GM18502 (cell line): ENCODE data around the gene GEMIN5.
"Not testable (repeated sequence)": the region's sequence is repeated elsewhere in the genome, so short reads cannot be mapped to it uniquely, and the experiment has no call there.

Source experiments
- ATAC-seq: cut with Tn5 transposase; IDR thresholded peaks from one replicate; pipeline ENCODE4 v1.9.1; 2021; ENCODE audit warnings: mild to moderate bottlenecking; ENCODE audit not compliant: unreplicated experiment, poor library complexity

GEMIN5 gene

DNA sequence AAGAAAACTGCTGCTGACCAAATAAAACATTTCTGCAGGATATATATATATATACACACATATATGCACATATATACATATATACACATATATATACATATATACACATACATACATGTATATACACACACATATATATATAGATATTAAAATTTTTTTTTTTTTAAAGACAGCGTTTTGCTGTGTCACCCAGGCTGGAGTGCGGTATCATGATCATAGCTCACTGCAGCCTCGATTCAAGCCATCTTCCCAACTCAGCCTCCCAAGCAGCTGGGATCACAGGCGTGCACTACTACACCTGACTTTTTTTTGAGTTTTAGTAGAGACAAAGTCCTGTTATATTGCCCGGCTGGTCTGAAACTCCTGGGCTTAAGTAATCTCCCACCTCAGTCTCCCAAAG is 5.5 kb upstream of the GEMIN5 start:
- ATAC-seq: no peak

DNA sequence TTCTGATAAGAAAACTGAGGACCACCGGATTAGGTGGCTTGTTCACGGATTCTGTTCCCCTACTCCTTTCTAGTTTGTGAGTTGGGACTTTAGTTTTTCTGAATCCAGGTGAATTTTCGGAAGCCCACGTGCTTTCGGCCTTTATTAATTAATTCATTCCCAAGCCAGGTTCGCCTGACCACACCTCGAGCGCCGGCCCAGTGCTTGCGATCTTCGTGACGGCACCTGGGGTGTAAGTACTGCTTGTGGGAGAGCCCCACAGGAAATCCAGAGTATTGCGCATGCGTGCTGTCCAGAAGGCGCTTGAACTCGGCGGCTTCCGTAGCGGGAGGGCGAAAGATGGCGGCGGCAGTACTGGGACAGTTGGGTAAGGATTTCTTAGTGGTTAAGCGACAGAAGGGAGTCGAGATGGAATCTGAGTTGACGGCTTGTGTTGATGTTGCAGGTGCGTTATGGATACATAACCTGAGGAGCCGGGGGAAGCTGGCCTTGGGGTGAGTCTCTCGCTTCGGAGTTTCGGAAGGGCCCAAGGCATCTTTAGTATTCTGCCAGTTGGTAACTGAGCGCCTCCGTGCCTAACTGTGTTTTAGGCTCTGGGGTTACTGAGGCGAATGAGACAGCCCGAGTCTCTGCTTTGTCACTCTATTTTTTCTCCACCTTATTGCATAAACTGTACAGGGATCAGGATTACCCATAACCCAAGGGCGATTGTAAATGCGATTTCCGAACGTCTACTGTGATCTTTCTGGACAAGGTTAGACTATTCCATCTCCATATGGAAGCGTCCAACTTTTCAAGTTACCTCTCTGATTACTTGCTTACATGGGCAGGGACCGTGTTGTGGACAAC is 3.0 kb upstream of the GEMIN5 start, which contains the start of gene MRPL22:
MRPL22 (plus strand) TSS at position 302 of the 849 bp plus-strand sequence; CDS start at position 340, 38 bp downstream.
- peak; percentile 63 for ATAC-seq

DNA sequence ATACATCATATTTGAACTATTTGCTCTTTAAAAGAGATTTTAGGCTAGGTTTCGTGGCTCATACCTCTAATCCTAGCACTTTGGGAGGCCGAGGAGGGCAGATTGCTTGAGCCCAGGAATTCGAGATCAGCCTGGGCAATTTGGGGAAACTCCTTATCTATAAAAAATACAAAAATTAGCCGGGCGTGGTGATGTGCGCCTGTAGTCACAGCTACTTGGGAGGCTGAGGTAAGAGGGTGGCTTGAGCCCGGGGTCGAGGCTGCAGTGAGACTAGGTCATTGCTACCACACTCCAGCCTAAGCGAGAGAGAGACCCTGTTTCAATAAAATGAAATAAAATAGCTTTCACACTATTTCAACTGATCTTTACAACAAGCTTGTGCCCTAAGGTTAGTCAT is 2.4 kb upstream of the GEMIN5 start:
- no peak for ATAC-seq

DNA sequence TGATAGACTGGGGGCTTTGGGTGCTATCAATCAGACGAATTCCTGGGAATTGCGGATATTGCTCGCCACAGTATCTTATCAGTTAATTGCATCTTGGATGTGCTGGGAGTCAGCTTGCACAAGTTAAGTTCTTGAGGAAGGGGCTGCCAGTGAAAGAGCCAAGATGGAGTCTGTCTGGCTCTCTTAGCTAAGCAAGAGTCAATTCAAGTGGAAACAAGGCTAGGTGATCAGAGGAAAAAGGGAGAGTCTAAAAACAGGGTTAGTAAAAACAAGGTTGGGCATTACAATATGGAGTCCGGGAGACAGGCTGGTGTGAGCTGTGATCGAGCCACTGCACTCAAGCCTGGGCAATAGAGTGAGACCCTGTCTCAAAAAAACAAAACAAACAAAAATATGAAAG is 1.4 kb upstream of the GEMIN5 start:
- ATAC-seq: not testable (repeated sequence)

DNA sequence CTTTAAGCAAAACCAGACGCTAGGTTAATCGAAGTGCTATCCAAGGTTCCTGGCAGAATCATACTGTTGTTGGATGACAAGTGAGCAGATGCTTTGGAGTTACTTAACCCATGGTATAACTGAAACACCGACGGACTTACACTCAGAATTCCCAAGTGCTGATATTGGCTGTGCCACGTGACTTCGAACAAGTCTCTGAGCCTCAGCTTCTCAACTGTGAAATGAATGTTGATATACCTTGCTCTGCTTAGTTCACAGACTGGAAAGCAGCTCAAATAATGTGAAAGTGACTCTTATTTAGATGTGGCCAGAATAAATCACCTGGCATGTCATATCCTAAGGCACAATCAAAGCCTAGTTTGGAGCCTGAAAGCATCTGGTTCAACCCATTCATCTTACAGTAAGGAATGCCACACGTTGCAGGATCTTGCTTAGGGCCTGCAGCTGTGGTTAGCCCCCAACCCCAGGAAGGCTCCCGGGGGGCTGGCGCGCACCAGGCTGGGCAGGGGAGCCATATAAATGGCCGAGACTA is 759 bp downstream of the GEMIN5 start:
- ATAC-seq: no peak

DNA sequence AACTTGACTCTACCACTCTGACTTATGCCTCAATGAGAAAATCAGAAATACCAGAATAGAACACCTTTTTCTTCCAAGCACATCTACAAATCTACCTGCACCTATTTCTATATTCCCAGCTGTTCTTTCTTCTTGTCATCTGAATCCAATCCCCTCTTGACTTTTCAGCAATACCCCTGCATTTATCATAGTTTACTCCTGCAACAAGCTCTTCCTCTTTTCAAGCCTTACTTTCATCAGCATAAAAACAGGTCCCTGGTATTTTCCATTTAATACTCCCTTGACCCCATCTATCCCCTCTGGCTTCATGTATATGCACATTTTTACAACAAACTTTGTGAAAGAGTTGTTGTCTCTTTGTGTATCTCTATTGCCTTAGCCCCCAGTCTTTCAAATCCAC is 3.1 kb downstream of the GEMIN5 start:
- no peak for ATAC-seq

DNA sequence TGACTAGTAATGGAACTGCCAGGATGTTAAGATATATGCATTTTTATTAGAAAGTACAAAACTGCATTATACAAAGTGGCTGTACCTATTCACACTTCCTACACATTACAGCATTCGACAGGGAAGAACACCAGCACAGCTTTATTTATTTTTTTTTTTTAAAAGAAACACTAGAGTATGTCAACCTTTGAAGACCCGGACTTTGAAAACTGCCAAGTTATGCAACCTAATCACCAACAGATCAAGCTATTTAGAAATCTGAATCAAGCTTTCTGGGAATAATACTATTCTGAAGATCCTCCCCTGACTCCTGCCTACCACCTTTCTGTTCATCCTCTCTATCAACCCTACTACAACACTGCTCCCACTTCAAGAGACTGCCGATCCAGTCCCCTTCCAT is 4.5 kb downstream of the GEMIN5 start:
- no peak for ATAC-seq

DNA sequence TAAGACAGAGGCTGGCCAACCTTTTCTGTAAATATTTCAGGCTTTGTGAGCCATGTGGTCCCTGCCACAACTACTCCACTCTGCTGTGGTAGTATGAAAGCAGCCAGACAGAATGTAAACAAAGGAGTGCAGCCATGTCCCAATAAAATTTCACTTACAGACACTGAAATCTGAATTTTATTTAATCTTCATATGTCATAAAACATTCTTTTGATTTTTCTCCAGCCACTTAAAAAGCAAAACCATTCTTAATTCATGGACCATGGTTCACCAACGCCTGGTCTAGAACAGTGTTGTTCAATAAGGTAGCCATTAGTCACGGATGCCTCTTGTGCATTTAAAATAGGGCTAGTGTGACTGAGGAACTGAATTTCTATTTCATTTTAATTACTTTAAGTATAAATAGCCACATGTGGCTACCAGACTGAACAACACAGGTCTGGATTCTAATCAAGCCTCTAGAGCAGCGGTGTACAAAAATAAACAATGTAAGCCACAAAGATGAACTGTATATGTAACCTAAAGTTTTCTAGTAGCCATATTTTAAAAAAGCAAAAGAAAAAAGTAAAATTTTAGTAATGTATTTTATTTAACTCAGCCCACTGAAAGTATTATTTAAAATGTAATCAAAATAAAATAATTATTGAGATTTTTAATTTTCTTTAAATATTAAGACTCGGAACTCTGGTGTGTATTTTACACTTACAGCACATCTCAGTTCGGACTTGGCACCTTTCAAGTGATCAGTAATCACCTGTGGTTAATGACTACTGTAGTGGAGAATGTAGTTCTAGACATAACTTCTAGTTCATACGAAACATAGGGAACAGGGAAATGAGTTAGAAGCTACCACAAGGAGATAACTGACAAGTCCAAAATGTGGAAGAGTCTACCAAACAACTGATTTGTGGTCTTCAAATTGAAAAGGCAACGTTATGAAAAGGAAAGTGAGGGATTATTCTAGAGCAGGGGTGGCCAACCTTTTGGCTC is 14.3 kb downstream of the GEMIN5 start:
- ATAC-seq: no peak

DNA sequence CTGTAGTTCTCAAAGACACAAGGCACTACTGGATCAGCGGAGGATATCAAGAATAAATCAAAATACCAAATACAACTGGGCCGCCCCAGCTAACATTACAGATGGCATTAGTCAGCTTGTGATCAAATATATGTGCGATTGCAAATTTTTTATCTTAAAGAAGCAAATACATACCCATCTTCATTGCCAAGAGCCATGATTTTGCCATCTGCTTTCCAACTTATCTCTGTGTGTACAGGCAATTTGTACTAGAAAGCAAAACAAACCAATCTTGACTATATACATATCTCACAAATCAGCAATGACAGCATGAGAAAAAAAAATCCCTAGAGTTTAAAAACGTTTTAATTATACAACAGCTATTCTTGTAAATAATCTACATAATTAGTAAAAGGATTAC is 20.3 kb downstream of the GEMIN5 start:
- no peak for ATAC-seq

DNA sequence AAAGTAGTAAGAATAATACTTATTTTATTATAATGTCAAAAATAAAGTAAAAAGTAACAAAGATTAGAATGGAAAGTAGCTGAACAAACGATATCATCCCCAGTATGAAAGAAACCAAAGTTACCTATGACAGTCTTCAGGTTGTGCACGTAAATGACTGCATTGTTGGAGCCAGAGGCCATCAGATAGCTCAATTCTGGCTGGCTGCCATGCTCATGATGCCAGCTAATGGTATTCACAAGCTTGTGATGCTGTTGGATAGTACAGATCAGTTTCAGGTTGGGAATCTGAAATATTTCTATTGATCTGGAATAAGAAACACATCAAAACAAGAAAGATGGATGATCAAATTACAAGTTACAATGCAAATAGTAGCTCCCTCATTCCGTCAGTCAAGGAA is 21.1 kb downstream of the GEMIN5 start:
- no peak for ATAC-seq

DNA sequence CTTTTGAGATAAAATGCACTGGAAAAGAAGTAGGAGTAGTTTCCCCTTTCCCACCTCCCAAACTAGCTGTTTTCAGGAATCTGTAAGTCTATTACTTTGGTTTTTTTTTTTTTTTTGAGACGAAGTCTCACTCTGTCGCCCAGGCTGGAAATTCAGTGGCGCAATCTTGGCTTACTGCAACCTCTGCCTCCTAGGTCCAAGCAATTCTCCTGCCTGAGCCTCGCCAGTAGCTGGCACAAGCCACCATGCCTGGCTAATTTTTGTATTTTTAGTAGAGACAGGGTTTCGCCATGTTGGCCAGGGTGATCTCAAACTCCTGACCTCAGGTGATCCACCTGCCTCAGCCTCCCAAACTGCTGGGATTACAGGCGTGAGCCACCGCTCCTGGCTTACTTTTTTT is 32.4 kb downstream of the GEMIN5 start:
- ATAC-seq: not testable (repeated sequence)

DNA sequence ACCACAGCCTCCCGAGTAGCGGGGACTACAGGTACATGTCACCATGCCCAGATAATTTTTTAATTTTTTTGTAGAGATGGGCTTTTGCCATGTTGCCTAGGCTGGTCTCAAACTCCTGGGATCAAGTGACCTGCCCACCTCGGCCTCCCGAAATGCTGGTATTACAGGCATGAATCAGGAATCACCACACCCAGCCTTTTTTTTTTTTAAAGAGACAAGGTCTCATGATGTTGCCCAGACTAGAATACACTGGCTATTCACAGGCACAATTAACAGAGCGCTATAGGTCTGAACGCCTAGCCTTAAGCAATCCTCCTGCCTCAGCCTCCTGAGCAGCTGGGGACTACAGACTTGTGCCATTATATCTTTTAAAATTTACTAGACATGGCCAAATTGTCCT is 36.1 kb downstream of the GEMIN5 start:
- no peak for ATAC-seq

DNA sequence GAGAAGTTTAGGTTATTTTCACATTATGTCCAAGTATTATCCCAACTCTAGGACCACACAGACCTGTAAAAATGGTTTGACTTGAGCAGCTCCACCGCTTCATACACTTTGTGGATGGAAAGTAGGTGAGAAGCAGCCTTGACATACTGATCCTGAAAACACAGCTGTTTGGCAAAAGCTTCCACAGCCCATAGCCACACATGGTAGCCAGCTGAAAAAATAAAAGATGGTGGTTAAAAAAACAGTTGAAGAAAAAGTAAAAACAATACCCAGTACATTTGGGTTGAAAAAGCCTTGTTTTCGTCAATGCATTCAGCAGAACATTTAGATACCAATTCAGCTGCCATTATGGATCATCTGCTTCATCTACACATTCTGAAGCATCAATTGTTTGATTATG is 36.7 kb downstream of the GEMIN5 start:
- no peak for ATAC-seq

DNA sequence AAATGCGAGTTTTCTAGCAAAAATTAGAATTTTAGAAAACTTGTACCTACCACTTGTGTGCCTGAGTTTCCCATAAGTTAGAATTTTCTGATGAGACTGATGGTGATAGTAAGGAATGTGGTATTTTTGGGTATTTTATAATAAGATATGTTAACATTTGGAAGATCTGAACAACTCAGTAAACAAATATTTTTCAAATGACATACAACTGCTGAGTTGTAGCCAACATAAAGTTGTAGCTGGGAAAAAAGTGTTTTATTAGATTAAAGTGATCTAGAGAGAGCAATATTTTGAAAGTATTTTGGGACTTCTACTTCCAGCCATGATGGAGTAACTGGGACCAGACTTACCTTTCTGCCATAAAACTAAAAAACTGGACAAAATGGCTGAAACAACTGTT is 37.9 kb downstream of the GEMIN5 start:
- ATAC-seq: no peak

DNA sequence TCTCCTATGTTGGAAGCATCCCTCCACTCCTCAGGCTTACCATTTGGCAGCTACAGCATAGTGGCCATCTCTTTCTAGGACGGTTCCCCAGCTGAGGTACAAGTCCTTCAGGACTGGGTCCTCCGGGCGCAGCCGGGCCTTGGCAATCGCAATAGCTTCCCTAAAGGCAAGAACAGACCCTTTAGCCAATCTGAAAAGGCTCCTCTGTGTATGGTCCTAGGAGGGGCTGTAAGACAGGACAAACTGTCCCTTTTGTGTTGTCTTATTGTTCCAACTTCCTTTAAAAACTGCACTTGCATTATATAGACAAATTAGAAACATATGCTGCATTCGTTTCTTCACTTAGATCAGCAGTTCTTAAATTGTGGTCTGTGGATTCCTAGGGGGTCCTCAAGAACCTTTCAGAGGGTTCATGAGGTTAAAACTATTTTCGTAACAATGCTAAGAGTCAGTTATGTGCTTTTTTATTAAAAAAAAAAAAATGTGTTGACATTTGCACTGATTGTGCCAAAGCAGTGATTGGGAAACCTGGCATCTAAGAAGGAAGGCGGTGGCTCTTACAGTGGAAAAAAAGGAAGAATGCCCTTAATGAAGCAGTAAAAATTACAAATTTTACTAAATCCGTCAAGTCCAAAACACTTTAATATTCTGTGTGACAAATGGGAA is 38.7 kb downstream of the GEMIN5 start:
- no peak for ATAC-seq

DNA sequence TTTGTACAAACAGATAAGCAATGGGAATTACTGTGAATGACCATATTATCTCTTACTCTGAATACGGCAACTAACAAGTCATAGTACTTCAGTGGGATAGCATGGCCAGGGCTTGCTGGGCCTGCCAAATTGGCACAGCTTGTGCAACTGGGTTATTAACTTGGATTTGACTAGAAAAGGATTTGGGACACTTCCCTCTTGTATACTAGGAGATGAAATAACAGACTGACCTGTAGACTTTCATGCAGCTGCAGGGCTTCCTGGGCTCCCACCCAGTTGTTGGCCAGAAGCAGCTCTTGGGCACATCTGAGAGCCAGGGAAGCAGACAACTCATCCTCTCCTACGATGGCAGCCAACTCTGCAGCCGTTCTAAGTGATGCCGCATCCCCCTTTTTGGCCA is 39.8 kb downstream of the GEMIN5 start:
- no peak for ATAC-seq

DNA sequence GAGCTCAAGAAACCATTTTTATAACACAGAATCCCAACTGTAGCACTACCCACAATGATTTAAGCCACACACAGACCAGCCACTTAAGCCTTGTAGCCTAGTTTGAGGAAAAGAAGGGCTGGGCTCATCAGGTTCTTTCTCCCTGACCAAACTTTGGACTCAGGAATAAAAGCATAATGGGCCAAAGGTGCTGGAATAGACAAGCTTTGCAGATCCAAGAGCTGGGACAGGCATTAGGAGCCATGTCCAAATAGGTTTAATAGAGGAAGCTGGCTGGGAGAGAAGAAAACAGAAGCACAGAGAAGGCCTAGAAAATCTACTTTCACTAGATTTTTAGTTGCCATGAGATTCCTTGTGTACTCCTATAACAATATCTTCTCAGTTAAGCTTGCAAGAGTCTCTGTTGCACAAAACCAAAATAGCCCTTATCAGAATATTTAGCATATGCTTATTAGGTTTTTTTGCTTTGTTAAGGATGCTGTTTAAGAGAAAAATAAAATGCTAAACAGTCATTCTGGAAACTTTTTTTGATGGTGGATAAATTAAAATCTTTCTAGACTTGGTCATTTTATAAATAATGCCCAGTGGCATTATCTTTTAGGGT is 41.3 kb downstream of the GEMIN5 start:
- ATAC-seq: no peak

DNA sequence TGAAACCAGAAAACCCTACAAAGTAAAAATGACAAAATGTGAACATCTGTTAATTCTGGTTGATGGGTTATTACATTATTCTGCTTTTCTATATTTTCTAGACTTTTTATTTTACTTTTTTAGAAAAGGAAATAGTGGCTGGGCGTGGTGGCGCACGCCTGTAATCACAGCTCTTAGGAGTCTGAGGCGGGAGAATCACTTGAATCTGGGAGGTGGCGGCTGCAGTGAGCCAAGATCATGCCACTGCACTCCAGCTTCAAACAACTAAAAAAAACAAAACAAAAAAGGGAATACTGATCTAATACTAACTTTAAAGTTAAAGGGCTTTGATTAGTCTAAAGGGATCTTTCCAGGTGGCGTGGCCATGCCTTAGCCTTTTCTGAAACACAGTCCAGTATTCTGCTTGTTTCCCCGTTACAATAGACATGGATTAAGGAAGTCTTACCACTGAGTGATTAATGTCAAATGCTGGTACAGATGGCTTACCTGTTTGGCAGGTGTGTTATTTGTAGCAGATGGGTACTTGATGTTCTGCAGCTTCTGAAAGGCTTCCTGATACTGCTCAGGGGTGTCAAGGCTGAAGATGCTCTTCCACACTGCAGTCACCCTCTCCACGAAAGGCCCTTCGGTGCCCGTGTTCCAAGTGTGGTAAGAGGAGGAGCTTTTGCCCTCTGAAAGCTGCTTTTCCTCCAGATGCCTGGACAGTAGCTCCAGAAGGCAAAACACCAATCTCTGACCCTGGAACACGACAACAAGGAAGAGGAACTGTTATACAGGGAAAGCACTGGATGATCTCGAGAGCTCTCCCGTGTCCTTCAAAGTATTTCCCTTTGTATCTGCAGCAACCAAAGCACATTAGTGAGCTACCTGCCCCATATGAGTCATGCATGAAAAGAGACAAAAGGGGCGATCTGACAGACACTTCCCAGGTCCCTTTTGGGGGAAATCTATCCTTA is 42.1 kb downstream of the GEMIN5 start:
- ATAC-seq: no peak

DNA sequence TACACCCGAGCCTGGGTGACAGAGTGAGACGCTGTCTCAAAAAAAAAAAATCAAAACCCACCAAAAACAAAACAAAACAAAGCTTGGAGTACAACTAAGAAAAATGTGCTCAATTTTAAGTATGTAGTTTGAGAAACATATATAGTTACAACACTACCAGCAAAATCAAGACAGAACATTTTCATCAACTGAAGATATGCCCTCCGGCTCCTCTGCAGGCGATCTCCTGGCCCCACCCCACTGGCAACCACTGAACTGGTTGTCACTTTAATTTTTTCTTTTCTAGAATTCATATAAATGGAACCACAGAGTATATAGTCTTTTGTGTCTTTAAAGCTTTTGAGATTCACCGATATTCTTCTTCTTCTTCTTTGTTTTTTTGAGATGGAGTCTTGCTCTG is 44.6 kb downstream of the GEMIN5 start:
- no peak for ATAC-seq
